Activated naive CD8-positive, alpha-beta T cell (primary cell): ENCODE data around the gene SSX2.
"Not testable (repeated sequence)": the region's sequence is repeated elsewhere in the genome, so short reads cannot be mapped to it uniquely, and the experiment has no call there.

ENCODE experiments used
- H3K27ac Mint-ChIP-seq: one replicate; pipeline ENCODE4 v1.8.0; 2021; ENCODE audit warnings: mixed read lengths
- H3K27me3 Mint-ChIP-seq: one replicate; pipeline ENCODE4 v1.8.0; 2021; ENCODE audit warnings: mixed read lengths
- H3K36me3 Mint-ChIP-seq: one replicate; pipeline ENCODE4 v1.8.0; 2021; ENCODE audit warnings: mixed read lengths
- H3K4me1 Mint-ChIP-seq: one replicate; pipeline ENCODE4 v1.8.0; 2021; ENCODE audit warnings: low read depth, mixed read lengths
- H3K4me3 Mint-ChIP-seq: one replicate; pipeline ENCODE4 v1.8.0; 2021; ENCODE audit warnings: mild to moderate bottlenecking, mixed read lengths
- H3K9me3 Mint-ChIP-seq: one replicate; pipeline ENCODE4 v1.8.0; 2021; ENCODE audit warnings: low read depth, mixed read lengths

The SSX2 gene, protein sequence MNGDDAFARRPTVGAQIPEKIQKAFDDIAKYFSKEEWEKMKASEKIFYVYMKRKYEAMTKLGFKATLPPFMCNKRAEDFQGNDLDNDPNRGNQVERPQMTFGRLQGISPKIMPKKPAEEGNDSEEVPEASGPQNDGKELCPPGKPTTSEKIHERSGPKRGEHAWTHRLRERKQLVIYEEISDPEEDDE

DNA sequence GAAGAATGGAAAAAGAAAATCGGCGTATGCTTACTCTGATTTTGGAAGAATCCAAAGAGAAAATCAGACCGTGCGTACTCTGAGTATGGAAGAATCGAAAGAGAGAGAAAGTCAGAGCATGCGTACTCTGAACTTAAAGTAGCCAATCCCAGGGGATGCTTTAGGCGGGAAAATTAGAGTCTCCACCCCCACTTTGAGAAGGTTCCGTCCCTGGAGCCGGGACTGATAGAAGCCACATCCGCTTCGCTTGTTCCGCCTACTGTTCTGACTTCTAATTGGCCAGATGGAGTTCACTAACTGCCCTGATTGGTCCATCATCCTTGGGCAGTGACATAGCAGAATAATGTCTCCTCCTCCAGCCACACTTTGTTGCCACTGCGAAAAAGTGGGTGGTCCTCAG lies at the start of gene SSX2:
SSX2 (minus strand) TSS at position 101 of the 400 bp plus-strand sequence. CDS start 1,429 bp downstream, outside the sequence.
- H3K36me3 Mint-ChIP-seq, H3K27ac Mint-ChIP-seq, H3K4me3 Mint-ChIP-seq, H3K27me3 Mint-ChIP-seq, H3K4me1 Mint-ChIP-seq, H3K9me3 Mint-ChIP-seq: not testable (repeated sequence)

DNA sequence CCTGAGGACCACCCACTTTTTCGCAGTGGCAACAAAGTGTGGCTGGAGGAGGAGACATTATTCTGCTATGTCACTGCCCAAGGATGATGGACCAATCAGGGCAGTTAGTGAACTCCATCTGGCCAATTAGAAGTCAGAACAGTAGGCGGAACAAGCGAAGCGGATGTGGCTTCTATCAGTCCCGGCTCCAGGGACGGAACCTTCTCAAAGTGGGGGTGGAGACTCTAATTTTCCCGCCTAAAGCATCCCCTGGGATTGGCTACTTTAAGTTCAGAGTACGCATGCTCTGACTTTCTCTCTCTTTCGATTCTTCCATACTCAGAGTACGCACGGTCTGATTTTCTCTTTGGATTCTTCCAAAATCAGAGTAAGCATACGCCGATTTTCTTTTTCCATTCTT lies 44.0 kb upstream of the SSX2 start, which contains the start of gene SSX2B:
SSX2B (plus strand) TSS at position 301 of the 400 bp plus-strand sequence. CDS start 1,429 bp downstream, outside the sequence.
- H3K4me1 Mint-ChIP-seq, H3K36me3 Mint-ChIP-seq, H3K4me3 Mint-ChIP-seq, H3K27me3 Mint-ChIP-seq, H3K27ac Mint-ChIP-seq, H3K9me3 Mint-ChIP-seq: not testable (repeated sequence)

- H3K27ac Mint-ChIP-seq, H3K4me3 Mint-ChIP-seq, H3K9me3 Mint-ChIP-seq, H3K4me1 Mint-ChIP-seq, H3K36me3 Mint-ChIP-seq, H3K27me3 Mint-ChIP-seq: not testable (repeated sequence)
Measured at GRCh38 chrX:52692034-52692433, 14.9 kb downstream of the SSX2 start.

- not testable (repeated sequence) for H3K36me3 Mint-ChIP-seq
Measured at GRCh38 chrX:52662218-52662617, 44.8 kb downstream of the SSX2 start.

DNA sequence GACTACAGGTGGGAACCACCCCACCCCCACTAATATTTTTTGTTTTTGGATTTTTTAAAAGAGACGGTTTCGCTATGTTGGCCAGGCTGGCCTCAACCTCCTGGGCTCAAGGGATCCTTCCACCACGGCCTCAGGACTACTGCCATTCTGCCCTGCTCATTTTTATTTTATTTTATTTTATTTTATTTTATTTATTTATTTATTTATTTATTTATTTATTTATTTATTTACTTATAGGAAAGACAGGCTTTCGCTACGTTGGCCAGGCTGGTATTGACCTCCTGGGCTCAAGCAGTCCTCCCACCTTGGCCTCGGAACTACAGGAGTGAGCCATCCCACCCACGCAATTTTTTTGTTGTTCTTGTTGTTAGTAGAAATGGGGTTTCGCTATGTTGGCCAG lies 51.5 kb downstream of the SSX2 start:
- not testable (repeated sequence) for H3K27ac Mint-ChIP-seq, H3K4me3 Mint-ChIP-seq, H3K4me1 Mint-ChIP-seq, H3K36me3 Mint-ChIP-seq, H3K27me3 Mint-ChIP-seq, H3K9me3 Mint-ChIP-seq

More at GRCh38 chrX:52662218-52662617, 44.8 kb downstream of the SSX2 start:
- not testable (repeated sequence) for H3K4me3 Mint-ChIP-seq, H3K4me1 Mint-ChIP-seq, H3K27ac Mint-ChIP-seq, H3K27me3 Mint-ChIP-seq, H3K9me3 Mint-ChIP-seq

GRCh38 chrX:52654800-52655199 lies 52.2 kb downstream of the SSX2 start, which contains the start of gene SSX7:
Gene SSX7 (minus strand): TSS chrX:52654900. CDS start chrX:52653472, 1,428 bp downstream.
- not testable (repeated sequence) for H3K4me1 Mint-ChIP-seq, H3K27ac Mint-ChIP-seq

GRCh38 chrX:52650676-52651075 lies 56.3 kb downstream of the SSX2 start:
- not testable (repeated sequence) for H3K4me3 Mint-ChIP-seq, H3K27ac Mint-ChIP-seq, H3K4me1 Mint-ChIP-seq, H3K9me3 Mint-ChIP-seq, H3K36me3 Mint-ChIP-seq, H3K27me3 Mint-ChIP-seq

More at GRCh38 chrX:52654800-52655199, 52.2 kb downstream of the SSX2 start, which contains the start of gene SSX7:
- H3K4me3 Mint-ChIP-seq, H3K9me3 Mint-ChIP-seq, H3K36me3 Mint-ChIP-seq, H3K27me3 Mint-ChIP-seq: not testable (repeated sequence)

- H3K27ac Mint-ChIP-seq, H3K9me3 Mint-ChIP-seq, H3K27me3 Mint-ChIP-seq, H3K4me1 Mint-ChIP-seq, H3K36me3 Mint-ChIP-seq, H3K4me3 Mint-ChIP-seq: not testable (repeated sequence)
Measured at GRCh38 chrX:52648956-52649355, 58.0 kb downstream of the SSX2 start.
